ENCODE measurements around the gene RARB. TPM values are rescaled to one million over a fixed set of nuclear protein-coding genes. Genes with fewer than 3 reads are reported as not detected.

Gene RARB
- under 1 TPM in 2 of 6 donors, not detected in 4; 0.13 to 0.17 TPM for polyA plus RNA-seq (ENCODE audit: low read depth in 6 of 6)

- H3K4me3 Mint-ChIP-seq, result peak within 1 kb of the TSS in 2 of 8 donors; percentile 8 to 41
- peaks cover 0 to 4% (median 0%) of the 10 kb centered on the region in 7 donors for H3K9me3 Mint-ChIP-seq
- H3K27ac Mint-ChIP-seq, result peak within 1 kb of the TSS in 1 of 6 donors; percentile 36
- H3K36me3 Mint-ChIP-seq, result no peaks in the 10 kb centered on the region
- no peak for DNase-seq
- peaks cover 0 to 13% (median 6%) of the 10 kb centered on the region in 3 donors for H3K4me1 Mint-ChIP-seq
- no peak for ATAC-seq (ENCODE audit: low read depth in 2 of 2)
- peaks cover 50 to 61% (median 52%) of the 10 kb centered on the region in 3 donors for H3K27me3 Mint-ChIP-seq
Measured at GRCh38 chr3:25427942-25428788, at the start of gene RARB. RARB (plus strand) TSS chr3:25428263; CDS start chr3:25428732, 469 bp downstream.

GRCh38 chr3:25378786-25379311, 49.2 kb upstream of the RARB start:
- DNase-seq (no peak), ATAC-seq (ENCODE audit: low read depth in 2 of 2) (no peak)
- Mint-ChIP-seq H3K27ac (no peak overlapping the region), H3K4me1 (no peaks in the 10 kb centered on the region), H3K4me3 (no peak overlapping the region), H3K36me3 (no peaks in the 10 kb centered on the region), H3K9me3 (peaks cover 0 to 13% (median 4%) of the 10 kb centered on the region in 7 donors), H3K27me3 (peaks cover 0 to 5% (median 0%) of the 10 kb centered on the region in 3 donors)

- Mint-ChIP-seq H3K27ac (no peak overlapping the region), H3K4me1 (no peaks in the 10 kb centered on the region), H3K27me3 (peaks cover 0 to 5% (median 0%) of the 10 kb centered on the region in 3 donors), H3K4me3 (no peak overlapping the region), H3K9me3 (peaks cover 0 to 8% (median 0%) of the 10 kb centered on the region in 7 donors), H3K36me3 (no peaks in the 10 kb centered on the region)
- no peak for DNase-seq
- no peak for ATAC-seq (ENCODE audit: low read depth in 2 of 2)
Measured at GRCh38 chr3:25380222-25380739, 47.8 kb upstream of the RARB start.

- no peaks in the 10 kb centered on the region for H3K36me3 Mint-ChIP-seq
- no peak for ATAC-seq (ENCODE audit: low read depth in 2 of 2)
- no peak overlapping the region for H3K27ac Mint-ChIP-seq
- H3K4me1 Mint-ChIP-seq, result no peaks in the 10 kb centered on the region
- peaks cover 0 to 8% (median 0%) of the 10 kb centered on the region in 7 donors for H3K9me3 Mint-ChIP-seq
- H3K27me3 Mint-ChIP-seq, result peaks cover 0 to 5% (median 0%) of the 10 kb centered on the region in 3 donors
- no peak overlapping the region for H3K4me3 Mint-ChIP-seq
- DNase-seq, result no peak
Measured at GRCh38 chr3:25381083-25381482, 47.0 kb upstream of the RARB start.

- peaks cover 0 to 5% (median 0%) of the 10 kb centered on the region in 3 donors for H3K27me3 Mint-ChIP-seq
- peaks cover 0 to 8% (median 0%) of the 10 kb centered on the region in 7 donors for H3K9me3 Mint-ChIP-seq
- DNase-seq (no peak), ATAC-seq (ENCODE audit: low read depth in 2 of 2) (no peak)
- H3K4me3 Mint-ChIP-seq, result no peak overlapping the region
- no peaks in the 10 kb centered on the region for H3K36me3 Mint-ChIP-seq
- H3K4me1 Mint-ChIP-seq, result no peaks in the 10 kb centered on the region
- H3K27ac Mint-ChIP-seq, result no peak overlapping the region
Measured at GRCh38 chr3:25384471-25384870, 43.6 kb upstream of the RARB start.

GRCh38 chr3:25385807-25386460, 42.1 kb upstream of the RARB start:
- ATAC-seq (ENCODE audit: low read depth in 2 of 2) (no peak), DNase-seq (no peak)
- Mint-ChIP-seq H3K4me1 (no peaks in the 10 kb centered on the region), H3K4me3 (no peak overlapping the region), H3K9me3 (peaks cover 0 to 2% (median 0%) of the 10 kb centered on the region in 7 donors), H3K36me3 (no peaks in the 10 kb centered on the region), H3K27ac (no peak overlapping the region), H3K27me3 (peaks cover 0 to 5% (median 0%) of the 10 kb centered on the region in 3 donors)

GRCh38 chr3:25386686-25387255, 41.3 kb upstream of the RARB start:
- no peaks in the 10 kb centered on the region for H3K36me3 Mint-ChIP-seq
- peaks cover 0 to 5% (median 0%) of the 10 kb centered on the region in 3 donors for H3K27me3 Mint-ChIP-seq

GRCh38 chr3:25390605-25391004, 37.5 kb upstream of the RARB start:
- no peaks in the 10 kb centered on the region for H3K36me3 Mint-ChIP-seq
- no peak for ATAC-seq (ENCODE audit: low read depth in 2 of 2)
- DNase-seq, result no peak
- no peaks in the 10 kb centered on the region for H3K27me3 Mint-ChIP-seq
- H3K27ac Mint-ChIP-seq, result no peak overlapping the region
- peaks cover 0 to 31% (median 5%) of the 10 kb centered on the region in 7 donors for H3K9me3 Mint-ChIP-seq
- H3K4me3 Mint-ChIP-seq, result no peak overlapping the region
- H3K4me1 Mint-ChIP-seq, result no peaks in the 10 kb centered on the region

More at GRCh38 chr3:25386686-25387255, 41.3 kb upstream of the RARB start:
- H3K4me3 Mint-ChIP-seq, result no peak overlapping the region
- H3K27ac Mint-ChIP-seq, result peak overlapping the region in 1 of 6 donors; percentile 34
- H3K4me1 Mint-ChIP-seq, result no peaks in the 10 kb centered on the region
- ATAC-seq (ENCODE audit: low read depth in 2 of 2) (no peak), DNase-seq (no peak)
- peaks cover 0 to 7% (median 0%) of the 10 kb centered on the region in 7 donors for H3K9me3 Mint-ChIP-seq

GRCh38 chr3:25396251-25396650, 31.8 kb upstream of the RARB start:
- Mint-ChIP-seq H3K27ac (peak overlapping the region in 1 of 6 donors; percentile 58), H3K36me3 (no peaks in the 10 kb centered on the region), H3K9me3 (peaks cover under 1 to 29% (median 5%) of the 10 kb centered on the region in 7 donors), H3K4me3 (no peak overlapping the region), H3K27me3 (peaks cover 0 to 2% (median 0%) of the 10 kb centered on the region in 3 donors), H3K4me1 (peaks cover 0 to 2% (median 0%) of the 10 kb centered on the region in 3 donors)
- DNase-seq (no peak), ATAC-seq (ENCODE audit: low read depth in 2 of 2) (no peak)

GRCh38 chr3:25396686-25397085, 31.4 kb upstream of the RARB start:
- Mint-ChIP-seq H3K27ac (no peak overlapping the region), H3K36me3 (no peaks in the 10 kb centered on the region), H3K9me3 (peaks cover 2 to 25% (median 5%) of the 10 kb centered on the region in 7 donors), H3K4me3 (no peak overlapping the region), H3K27me3 (peaks cover 0 to 6% (median 0%) of the 10 kb centered on the region in 3 donors), H3K4me1 (peaks cover 0 to 2% (median 0%) of the 10 kb centered on the region in 3 donors)
- DNase-seq (no peak), ATAC-seq (ENCODE audit: low read depth in 2 of 2) (no peak)

GRCh38 chr3:25397150-25397549, 30.9 kb upstream of the RARB start:
- Mint-ChIP-seq H3K27ac (no peak overlapping the region), H3K9me3 (peaks cover 0 to 20% (median 4%) of the 10 kb centered on the region in 7 donors), H3K4me1 (peaks cover 0 to 2% (median 0%) of the 10 kb centered on the region in 3 donors), H3K36me3 (no peaks in the 10 kb centered on the region), H3K27me3 (peaks cover 0 to 6% (median 0%) of the 10 kb centered on the region in 3 donors), H3K4me3 (no peak overlapping the region)
- ATAC-seq (ENCODE audit: low read depth in 2 of 2) (no peak), DNase-seq (no peak)

GRCh38 chr3:25400587-25400986, 27.5 kb upstream of the RARB start:
- H3K27ac Mint-ChIP-seq, result no peak overlapping the region
- H3K36me3 Mint-ChIP-seq, result no peaks in the 10 kb centered on the region
- DNase-seq, result no peak
- H3K4me1 Mint-ChIP-seq, result peaks cover 0 to 2% (median 0%) of the 10 kb centered on the region in 3 donors
- peaks cover 0 to 11% (median 3%) of the 10 kb centered on the region in 7 donors for H3K9me3 Mint-ChIP-seq
- ATAC-seq (ENCODE audit: low read depth in 2 of 2), result no peak
- peaks cover 0 to 6% (median 0%) of the 10 kb centered on the region in 3 donors for H3K27me3 Mint-ChIP-seq
- H3K4me3 Mint-ChIP-seq, result no peak overlapping the region

GRCh38 chr3:25403968-25404367, 24.1 kb upstream of the RARB start:
- Mint-ChIP-seq H3K27me3 (peaks cover 0 to 6% (median 0%) of the 10 kb centered on the region in 3 donors), H3K36me3 (no peaks in the 10 kb centered on the region), H3K4me3 (no peak overlapping the region), H3K27ac (no peak overlapping the region), H3K9me3 (peaks cover 0 to 16% (median 3%) of the 10 kb centered on the region in 7 donors), H3K4me1 (no peaks in the 10 kb centered on the region)
- DNase-seq (no peak), ATAC-seq (ENCODE audit: low read depth in 2 of 2) (no peak)
